GM06990 (cell line): ENCODE data around the gene EPN2.

Experiments
- DNase-seq: peaks from one replicate; pipeline ENCODE4 v3.0.0-alpha.2; 2011; ENCODE audit not compliant: insufficient read length; ENCODE audit errors: extremely low read depth
- H3K27me3 ChIP-seq: replicated peaks from 2 replicates; pipeline ENCODE4 v1.6.0; 2011; ENCODE audit warnings: low read length; ENCODE audit not compliant: control insufficient read depth, insufficient read depth
- H3K36me3 ChIP-seq: 2 replicates; pipeline ENCODE4 v1.5.1; 2011; ENCODE audit warnings: low read length; ENCODE audit not compliant: control insufficient read depth, insufficient read depth
- H3K4me3 ChIP-seq: replicated peaks from 2 replicates; pipeline ENCODE4 v1.5.1; 2011; ENCODE audit warnings: low read depth, mild to moderate bottlenecking, control low read depth, low read length
- CTCF ChIP-seq: IDR thresholded peaks from 2 replicates; pipeline ENCODE4 v1.5.1; 2011; ENCODE audit warnings: low read length, control low read depth, mild to moderate bottlenecking, inconsistent platforms; ENCODE audit not compliant: insufficient read depth, poor library complexity, severe bottlenecking

EPN2 gene

GRCh38 chr17:19384723-19385391 is 147.7 kb downstream of the EPN2 start:
- H3K27me3 ChIP-seq: no peaks in the 10 kb centered on the region
- DNase-seq: no peak
- TF ChIP-seq CTCF: no peak
- no peak overlapping the region for H3K4me3 ChIP-seq
- peaks cover 34% of the 10 kb centered on the region for H3K36me3 ChIP-seq

- no peak for TF ChIP-seq CTCF
- DNase-seq: no peak
- H3K4me3 ChIP-seq: no peak overlapping the region
- no peaks in the 10 kb centered on the region for H3K27me3 ChIP-seq
- peaks cover 30% of the 10 kb centered on the region for H3K36me3 ChIP-seq
Observed at GRCh38 chr17:19385521-19385983, 148.4 kb downstream of the EPN2 start.
